ENCODE results near the gene PPM1H. TPM values are rescaled to one million over a fixed set of nuclear protein-coding genes. Genes with fewer than 3 reads are reported as not detected.

PPM1H gene
- total RNA-seq, 1 experiment from 2014 or later: 0.04 TPM

GRCh38 chr12:62931477-62931876, 3.5 kb downstream of the PPM1H start:
- no peaks in the 10 kb centered on the region for H3K36me3 ChIP-seq (ENCODE audit: insufficient read depth, low read length, poor library complexity, severe bottlenecking)
- no peak for DNase-seq (ENCODE audit: low spot score)
- no peak overlapping the region for H3K27ac ChIP-seq (ENCODE audit: low read depth, low read length, poor library complexity, severe bottlenecking)
- no peak overlapping the region for H3K4me3 ChIP-seq (ENCODE audit: low read depth, low read length, poor library complexity, severe bottlenecking)
- BruUV-seq (replicated peaks): no TSS peak
- no peaks in the 10 kb centered on the region for H3K9me3 ChIP-seq (ENCODE audit: low read depth, low read length, poor library complexity, severe bottlenecking)
- ChIA-PET CTCF (no interaction called here), POLR2A (ENCODE audit: low non-redundant PET) (no interaction called here)
- intact Hi-C loops (cut with micrococcal nuclease; ENCODE audit: unreplicated experiment): no loop called here
- TF ChIP-seq CTCF (conservative IDR thresholded peaks at IDR 0.05; ENCODE audit: low read depth, low read length): no peak
- TF ChIP-seq EZH2 (IDR thresholded peaks at IDR 0.05; ENCODE audit: borderline replicate concordance, low read depth, low read length, poor library complexity, severe bottlenecking): no peak
- H3K4me1 ChIP-seq (ENCODE audit: insufficient read depth, low read length, poor library complexity, severe bottlenecking): peaks cover 6% of the 10 kb centered on the region
- peaks cover 70% of the 10 kb centered on the region for H3K27me3 ChIP-seq (replicated peaks; ENCODE audit: insufficient read depth, low read depth, low read length, poor library complexity)

GRCh38 chr12:62930546-62931425, 4.2 kb downstream of the PPM1H start:
- intact Hi-C loops (cut with micrococcal nuclease; ENCODE audit: unreplicated experiment): no loop called here
- ChIA-PET CTCF (no interaction called here), POLR2A (ENCODE audit: low non-redundant PET) (no interaction called here)
- no peak overlapping the region for H3K27ac ChIP-seq (ENCODE audit: low read depth, low read length, poor library complexity, severe bottlenecking)
- no peak for TF ChIP-seq EZH2 (IDR thresholded peaks at IDR 0.05; ENCODE audit: borderline replicate concordance, low read depth, low read length, poor library complexity, severe bottlenecking)
- no peak for TF ChIP-seq CTCF (conservative IDR thresholded peaks at IDR 0.05; ENCODE audit: low read depth, low read length)
- H3K36me3 ChIP-seq (ENCODE audit: insufficient read depth, low read length, poor library complexity, severe bottlenecking): no peaks in the 10 kb centered on the region
- H3K9me3 ChIP-seq (ENCODE audit: low read depth, low read length, poor library complexity, severe bottlenecking): no peaks in the 10 kb centered on the region
- no TSS peak for BruUV-seq (replicated peaks)
- H3K4me3 ChIP-seq (ENCODE audit: low read depth, low read length, poor library complexity, severe bottlenecking): no peak overlapping the region
- DNase-seq (ENCODE audit: low spot score): no peak
- peaks cover 63% of the 10 kb centered on the region for H3K27me3 ChIP-seq (replicated peaks; ENCODE audit: insufficient read depth, low read depth, low read length, poor library complexity)
- H3K4me1 ChIP-seq (ENCODE audit: insufficient read depth, low read length, poor library complexity, severe bottlenecking): peaks cover 6% of the 10 kb centered on the region

- TF ChIP-seq EZH2 (IDR thresholded peaks at IDR 0.05; ENCODE audit: borderline replicate concordance, low read depth, low read length, poor library complexity, severe bottlenecking) (no peak), CTCF (conservative IDR thresholded peaks at IDR 0.05; ENCODE audit: low read depth, low read length) (no peak)
- Histone ChIP-seq H3K27ac (ENCODE audit: low read depth, low read length, poor library complexity, severe bottlenecking) (no peak overlapping the region), H3K9me3 (ENCODE audit: low read depth, low read length, poor library complexity, severe bottlenecking) (no peaks in the 10 kb centered on the region), H3K36me3 (ENCODE audit: insufficient read depth, low read length, poor library complexity, severe bottlenecking) (no peaks in the 10 kb centered on the region), H3K4me3 (ENCODE audit: low read depth, low read length, poor library complexity, severe bottlenecking) (no peak overlapping the region), H3K4me1 (ENCODE audit: insufficient read depth, low read length, poor library complexity, severe bottlenecking) (no peaks in the 10 kb centered on the region), H3K27me3 (replicated peaks; ENCODE audit: insufficient read depth, low read depth, low read length, poor library complexity) (peaks cover 42% of the 10 kb centered on the region)
- CTCF ChIA-PET: no interaction called here
- no peak for DNase-seq (ENCODE audit: low spot score)
- POLR2A ChIA-PET (ENCODE audit: low non-redundant PET): no interaction called here
- intact Hi-C loops (cut with micrococcal nuclease; ENCODE audit: unreplicated experiment): no loop called here
- no TSS peak for BruUV-seq (replicated peaks)
Observed at GRCh38 chr12:62928632-62929031, 6.3 kb downstream of the PPM1H start.

All from A673 (cell line).